Spinal cord (tissue), 10 donors: ENCODE measurements around the gene TOP3B. TPM values are rescaled to one million over a fixed set of nuclear protein-coding genes. Genes with fewer than 3 reads are reported as not detected.

Source experiments
- DNase-seq, 6 donors: peaks; one replicate each; pipeline versions ENCODE4 v3.0.0 to v3.0.0-alpha.2; 2013 to 2015; ENCODE audit warnings: low spot score in 6 of 6, low read depth in 4 of 6
- H3K27ac ChIP-seq: one replicate; pipeline ENCODE4 v1.5.1; 2013; ENCODE audit warnings: low read depth, low read length, control low read depth
- H3K27me3 ChIP-seq: one replicate; pipeline ENCODE4 v1.6.1; 2013; ENCODE audit warnings: low read length; ENCODE audit not compliant: control insufficient read depth, insufficient read depth
- H3K36me3 ChIP-seq: one replicate; pipeline ENCODE4 v1.6.1; 2013; ENCODE audit warnings: low read length; ENCODE audit not compliant: control insufficient read depth, insufficient read depth
- H3K4me1 ChIP-seq: one replicate; pipeline ENCODE4 v1.6.1; 2013; ENCODE audit warnings: low read length; ENCODE audit not compliant: control insufficient read depth, insufficient read depth
- H3K4me3 ChIP-seq: one replicate; pipeline ENCODE4 v1.5.1; 2013; ENCODE audit warnings: low read depth, low read length, control low read depth
- H3K9me3 ChIP-seq: one replicate; pipeline ENCODE4 v1.6.1; 2013; ENCODE audit warnings: low read length; ENCODE audit not compliant: control insufficient read depth, insufficient read depth
- WGBS: methylation state at CpG from one replicate; pipeline ENCODE4 v1.1.5; 2013; ENCODE audit warnings: missing lambda C conversion rate; ENCODE audit not compliant: insufficient coverage; 5-methylcytosine and 5-hydroxymethylcytosine counted together
- polyA plus RNA-seq, 2 donors: library from polyadenylated mRNA; unstranded; fragments of 120-200 nt; gene quantifications; one replicate each; pipeline ENCODE4 v1.2.1, GENCODE V29; 2013; ENCODE audit not compliant: insufficient read length in 2 of 2
- total RNA-seq, 2 donors: library from RNA; depleted of rRNA in 1 of 2; stranded (reverse); fragments of 120-200 nt in 1 of 2; fragments of >200 nt in 1 of 2; gene quantifications; one replicate each; pipeline versions ENCODE4 v1.2.3 to v1.2.4, GENCODE V29; 2013 to 2014
- donor health status: healthy.

The TOP3B gene
- total and polyA plus RNA-seq, 4 donors, result 11.5 to 25.8 (median 21.8) TPM

DNA sequence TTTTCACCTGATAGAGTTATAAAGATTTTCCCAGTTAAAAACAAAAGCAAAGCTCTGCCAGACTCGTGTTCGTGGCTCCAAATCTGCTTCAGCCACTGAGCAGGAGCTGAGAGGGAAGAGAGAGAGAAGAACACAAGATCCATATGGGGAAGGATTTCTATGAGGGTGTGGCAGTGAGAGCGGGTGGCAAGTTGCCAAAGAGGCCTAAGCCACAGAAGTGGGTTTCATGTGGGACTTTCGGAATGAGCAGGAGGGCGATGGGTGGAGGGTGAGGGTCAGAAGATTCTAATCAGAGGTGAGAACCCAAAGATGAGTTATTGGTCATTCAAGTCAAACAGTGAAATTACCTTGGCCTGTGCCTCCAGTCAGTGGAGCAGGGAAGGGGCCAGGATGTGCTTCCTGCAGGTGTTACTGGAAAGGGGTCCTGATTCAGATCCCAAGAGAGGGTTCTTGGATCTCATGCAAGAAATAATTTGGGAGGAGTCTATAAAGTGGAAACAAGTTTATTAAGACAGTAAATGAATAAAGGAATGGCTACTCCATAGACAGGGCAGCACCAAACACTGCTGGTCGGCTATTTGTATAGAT is 40.5 kb upstream of the TOP3B start:
- no peaks in the 10 kb centered on the region for H3K27me3 ChIP-seq
- H3K36me3 ChIP-seq, result no peaks in the 10 kb centered on the region
- no peak overlapping the region for H3K27ac ChIP-seq
- DNase-seq, result no peak
- H3K9me3 ChIP-seq, result no peaks in the 10 kb centered on the region
- peaks cover 10% of the 10 kb centered on the region for H3K4me1 ChIP-seq
- H3K4me3 ChIP-seq, result no peak overlapping the region
- WGBS, result 81% methylated on average over 5 of the region's 6 CpGs

DNA sequence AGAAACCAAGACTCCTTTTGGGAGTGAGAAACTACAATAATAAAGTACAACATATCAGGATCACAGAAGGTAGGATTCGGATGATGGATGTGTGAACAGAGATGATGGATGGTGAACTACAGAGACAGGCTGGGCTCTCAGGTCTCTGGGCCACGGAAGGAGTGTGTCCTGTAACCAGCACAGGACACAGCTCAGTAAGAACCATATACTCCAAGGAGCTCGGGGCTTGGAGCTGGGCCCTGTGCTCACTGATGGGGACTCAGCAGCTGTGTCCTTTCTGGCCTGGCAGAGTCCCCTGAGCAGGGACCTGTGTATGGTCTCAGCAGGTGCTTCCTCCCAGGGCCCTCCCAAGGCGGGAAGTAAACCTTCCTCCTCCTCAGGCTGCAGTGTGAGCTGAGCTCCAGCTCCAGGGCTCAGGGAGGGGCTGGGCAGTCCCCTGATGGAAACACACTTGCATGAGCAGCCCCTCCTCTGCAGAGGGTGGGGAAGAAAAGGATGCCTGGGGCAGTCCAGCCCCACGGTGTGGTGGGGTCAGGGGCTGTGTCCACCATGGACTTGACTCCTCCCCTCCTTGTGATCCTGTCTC is 39.8 kb upstream of the TOP3B start:
- H3K27ac ChIP-seq, result no peak overlapping the region
- no peak for DNase-seq
- WGBS, result 44% methylated on average over 4 of the region's 5 CpGs
- no peaks in the 10 kb centered on the region for H3K27me3 ChIP-seq
- H3K4me3 ChIP-seq, result no peak overlapping the region
- H3K36me3 ChIP-seq, result no peaks in the 10 kb centered on the region
- peaks cover 10% of the 10 kb centered on the region for H3K4me1 ChIP-seq
- no peaks in the 10 kb centered on the region for H3K9me3 ChIP-seq

DNA sequence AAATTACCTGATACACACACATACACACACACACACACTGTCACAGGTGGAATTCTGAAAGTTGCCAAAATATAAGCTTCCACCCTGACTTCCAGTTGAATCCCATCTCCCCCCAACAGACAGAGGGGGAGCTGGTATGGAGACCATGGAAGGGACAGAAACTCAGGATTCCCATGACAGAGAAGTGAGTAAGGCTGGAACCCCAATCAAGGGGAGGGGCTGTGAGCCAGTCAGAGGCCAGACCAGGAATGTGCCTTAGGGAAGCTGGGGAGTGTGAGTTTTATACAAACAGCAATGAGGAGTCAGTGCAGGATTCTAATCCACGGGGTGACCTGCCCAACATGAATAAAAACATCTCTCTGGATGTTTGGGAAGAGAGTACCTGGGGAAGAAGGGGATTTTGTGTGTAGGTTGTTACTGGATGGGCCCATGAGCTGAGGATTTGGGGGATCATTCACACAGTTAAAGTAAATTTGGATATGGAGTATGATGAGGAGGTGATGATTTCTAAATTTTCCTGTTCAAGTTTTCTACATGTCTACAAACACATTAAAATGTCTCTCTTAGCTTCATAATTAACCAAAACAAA is 38.7 kb upstream of the TOP3B start:
- H3K27me3 ChIP-seq, result no peaks in the 10 kb centered on the region
- no peak overlapping the region for H3K4me3 ChIP-seq
- no peaks in the 10 kb centered on the region for H3K9me3 ChIP-seq
- DNase-seq, result no peak
- H3K36me3 ChIP-seq, result no peaks in the 10 kb centered on the region
- WGBS, result 25% methylated on average over 1 of the region's 1 CpG
- H3K27ac ChIP-seq, result no peak overlapping the region
- peaks cover 7% of the 10 kb centered on the region for H3K4me1 ChIP-seq

DNA sequence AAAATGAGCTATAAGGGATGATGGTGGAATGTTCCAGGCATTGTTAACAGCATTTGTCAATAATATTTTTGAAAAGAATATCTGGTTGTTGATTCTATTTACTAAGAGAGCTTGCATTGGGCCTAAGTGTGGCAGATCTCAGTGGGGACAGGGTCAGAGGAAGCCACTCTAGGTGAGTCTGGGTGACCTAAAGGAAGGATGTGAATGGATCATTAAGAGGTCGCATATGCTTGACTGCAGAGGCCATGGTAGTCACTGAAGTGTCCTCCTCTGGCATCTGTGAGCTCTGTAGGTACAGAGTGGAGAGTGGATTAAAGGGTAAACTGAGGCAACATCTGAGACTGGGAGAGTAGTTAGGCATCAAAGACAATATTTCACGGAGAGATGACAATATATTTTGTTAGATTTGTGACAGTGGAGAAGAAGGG is 37.9 kb upstream of the TOP3B start:
- WGBS, result 100% methylated on average over 2 of the region's 2 CpGs
- Histone ChIP-seq H3K36me3 (no peaks in the 10 kb centered on the region), H3K9me3 (no peaks in the 10 kb centered on the region), H3K4me1 (no peaks in the 10 kb centered on the region), H3K4me3 (no peak overlapping the region), H3K27me3 (no peaks in the 10 kb centered on the region), H3K27ac (no peak overlapping the region)
- no peak for DNase-seq

DNA sequence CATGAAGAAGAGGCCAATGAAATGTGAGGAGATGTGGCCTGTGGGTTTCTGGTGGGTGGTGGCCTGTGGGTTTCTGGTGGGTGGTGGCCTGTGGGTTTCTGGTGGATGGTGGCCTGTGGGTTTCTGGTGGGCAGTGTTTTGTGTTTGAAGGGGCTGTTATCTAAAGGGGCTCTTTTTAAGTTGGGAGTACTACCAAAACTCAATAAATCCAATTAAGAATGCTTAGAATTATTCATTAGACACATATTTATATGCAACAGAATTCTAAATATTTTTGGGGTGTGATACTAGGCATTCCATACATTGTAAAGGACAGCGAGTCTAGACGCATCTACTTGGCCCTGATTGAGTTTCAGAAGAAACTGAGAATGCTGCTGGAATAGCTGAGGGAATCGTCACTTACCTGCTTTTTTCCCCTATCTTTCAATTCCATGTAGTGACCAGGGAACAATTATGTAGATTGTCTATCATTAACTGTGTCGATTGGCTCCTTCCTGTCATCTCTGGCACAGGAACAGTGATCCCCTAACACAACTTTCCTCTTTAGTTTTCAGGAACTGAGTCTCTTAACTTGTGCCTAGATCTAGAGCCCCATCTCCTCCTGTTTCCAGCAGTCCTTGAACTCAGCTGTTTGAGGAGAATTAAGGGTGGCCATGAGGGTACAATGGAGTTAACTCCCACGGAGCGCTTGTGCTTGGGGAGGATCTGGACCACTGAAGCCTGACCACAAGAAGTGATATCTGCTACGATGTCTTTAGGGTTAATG is 37.3 kb upstream of the TOP3B start:
- Histone ChIP-seq H3K4me3 (no peak overlapping the region), H3K27me3 (no peaks in the 10 kb centered on the region), H3K9me3 (no peaks in the 10 kb centered on the region), H3K4me1 (no peaks in the 10 kb centered on the region), H3K36me3 (no peaks in the 10 kb centered on the region), H3K27ac (no peak overlapping the region)
- WGBS, result 97% methylated on average over 3 of the region's 7 CpGs
- DNase-seq, result no peak

DNA sequence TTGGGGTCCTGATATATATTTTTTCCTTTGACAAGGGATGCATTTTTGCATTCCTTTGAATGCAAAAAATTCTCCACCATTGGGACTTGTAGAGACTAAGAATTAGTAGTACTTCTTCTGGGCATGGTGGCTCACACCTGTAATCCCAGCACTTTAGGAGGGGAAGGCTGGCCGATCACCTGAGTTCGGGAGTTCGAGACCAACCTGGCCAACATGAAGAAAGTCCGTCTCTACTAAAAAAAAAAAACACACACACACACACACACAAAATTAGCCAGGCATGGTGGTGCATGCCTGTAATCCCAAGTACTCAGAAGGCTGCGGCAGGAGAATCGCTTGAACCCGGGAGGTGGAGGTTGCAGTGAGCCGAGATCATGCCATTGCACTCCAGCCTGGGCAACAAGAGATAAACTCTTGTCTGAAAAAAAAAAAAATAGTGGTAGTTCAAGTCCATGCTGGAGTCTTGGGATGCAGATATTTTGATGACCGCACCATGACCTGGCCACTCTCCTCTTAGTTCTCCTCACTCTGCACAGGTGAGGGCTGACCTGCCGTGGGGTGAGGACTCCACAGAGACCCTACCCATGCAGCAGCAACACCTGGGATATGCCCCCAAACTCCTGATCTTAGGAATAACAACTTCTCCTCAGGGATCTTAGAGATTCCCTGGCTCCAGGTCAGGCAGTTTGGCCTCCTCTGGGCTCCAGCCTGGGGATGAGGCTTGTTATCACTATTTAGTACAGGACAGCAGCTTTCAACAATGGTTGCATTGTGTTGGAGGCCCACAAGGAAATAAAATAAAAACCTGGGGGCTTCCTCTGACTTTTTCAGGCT is 36.5 kb upstream of the TOP3B start:
- no peak overlapping the region for H3K27ac ChIP-seq
- no peaks in the 10 kb centered on the region for H3K27me3 ChIP-seq
- H3K36me3 ChIP-seq, result no peaks in the 10 kb centered on the region
- no peaks in the 10 kb centered on the region for H3K4me1 ChIP-seq
- no peak overlapping the region for H3K4me3 ChIP-seq
- no peaks in the 10 kb centered on the region for H3K9me3 ChIP-seq
- DNase-seq, result no peak
- WGBS, result 94% methylated on average over 10 of the region's 10 CpGs

DNA sequence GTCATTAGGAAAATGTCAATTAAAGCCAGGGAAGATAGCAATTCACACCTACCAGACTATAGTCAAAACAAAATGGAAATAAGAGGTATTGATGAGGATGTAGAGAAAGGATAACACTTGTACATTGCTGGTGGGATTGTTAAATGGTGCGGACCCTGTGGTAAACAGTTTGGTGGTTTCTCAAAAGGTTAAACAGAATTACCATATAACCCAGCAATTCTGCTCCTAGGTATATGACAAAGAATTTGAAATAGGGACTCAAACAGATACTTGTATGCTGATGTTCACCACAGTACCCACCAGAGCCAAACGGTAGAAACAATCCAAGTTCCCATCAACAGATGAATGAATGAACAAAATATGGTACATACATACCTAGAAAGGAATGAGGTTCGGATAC is 33.0 kb upstream of the TOP3B start:
- Histone ChIP-seq H3K27me3 (no peaks in the 10 kb centered on the region), H3K36me3 (no peaks in the 10 kb centered on the region), H3K4me1 (no peaks in the 10 kb centered on the region), H3K4me3 (no peak overlapping the region), H3K27ac (no peak overlapping the region), H3K9me3 (no peaks in the 10 kb centered on the region)
- no peak for DNase-seq
- no CpG with 5 or more reads among the region's 3 CpGs for WGBS

DNA sequence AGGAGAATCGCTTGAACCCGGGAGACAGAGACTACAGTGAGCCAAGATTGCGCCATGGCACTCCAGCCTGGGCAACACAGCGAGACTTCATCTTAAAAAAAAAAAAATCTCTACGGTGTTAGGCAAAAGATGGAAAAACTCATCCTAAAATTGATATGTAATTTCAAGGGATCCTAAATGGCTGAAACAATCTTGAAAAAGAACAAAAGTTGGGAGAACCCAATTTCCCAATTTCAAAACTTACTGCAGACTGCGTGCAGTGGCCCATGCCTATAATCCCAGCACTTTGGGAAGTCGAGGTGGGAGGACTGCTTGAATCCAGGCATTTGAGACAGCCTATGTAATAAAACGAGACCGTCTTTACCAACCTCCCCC is 31.7 kb upstream of the TOP3B start:
- H3K36me3 ChIP-seq, result no peaks in the 10 kb centered on the region
- no peak overlapping the region for H3K4me3 ChIP-seq
- no peaks in the 10 kb centered on the region for H3K9me3 ChIP-seq
- no peak for DNase-seq
- 100% methylated on average over 3 of the region's 9 CpGs for WGBS
- H3K27ac ChIP-seq, result no peak overlapping the region
- peaks cover 4% of the 10 kb centered on the region for H3K27me3 ChIP-seq
- no peaks in the 10 kb centered on the region for H3K4me1 ChIP-seq

DNA sequence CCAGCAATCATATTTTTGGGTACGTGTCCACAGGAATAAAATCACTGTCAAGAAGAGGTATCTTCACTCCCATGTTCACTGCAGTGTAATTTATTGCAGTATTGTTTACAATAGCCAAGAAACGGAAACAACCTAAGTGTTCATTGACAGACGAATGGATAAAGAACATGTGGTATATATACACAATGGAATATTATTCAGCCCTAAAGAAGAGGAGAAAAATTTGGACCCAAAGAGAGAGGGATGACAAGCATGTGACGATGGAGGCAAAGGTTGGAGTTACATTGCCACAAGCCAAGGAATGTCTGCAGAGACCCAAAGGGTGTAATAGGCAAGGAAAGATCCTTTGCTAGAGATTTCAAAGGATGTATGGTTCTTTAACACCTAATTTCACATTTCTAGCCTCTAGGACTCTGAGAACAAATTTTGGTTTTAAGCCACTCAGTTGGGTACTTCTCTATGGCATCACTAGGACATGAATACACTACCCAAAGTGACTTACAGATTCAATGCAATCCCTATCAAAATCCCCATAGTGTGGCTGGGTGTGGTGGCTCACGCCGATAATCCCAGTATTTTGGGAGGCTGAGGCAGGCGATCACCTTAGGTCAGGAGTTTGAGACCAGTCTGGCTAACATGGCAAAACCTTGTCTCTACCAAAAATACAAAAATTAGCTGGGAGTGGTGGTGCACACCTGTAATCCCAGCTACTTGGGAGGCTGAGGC is 31.1 kb upstream of the TOP3B start:
- no CpG with 5 or more reads among the region's 7 CpGs for WGBS
- DNase-seq, result no peak
- Histone ChIP-seq H3K4me3 (no peak overlapping the region), H3K36me3 (no peaks in the 10 kb centered on the region), H3K27ac (no peak overlapping the region), H3K4me1 (no peaks in the 10 kb centered on the region), H3K27me3 (peaks cover 4% of the 10 kb centered on the region), H3K9me3 (no peaks in the 10 kb centered on the region)
